Measurements from ENCODE around the gene KIAA0319L. TPM values are rescaled to one million over a fixed set of nuclear protein-coding genes. Genes with fewer than 3 reads are reported as not detected.

The KIAA0319L gene
- total and polyA plus RNA-seq, 2 donors (not counting 3 experiments of a cell fraction or from before 2014, with no cell fraction given): 31.4 to 43.4 TPM

GRCh38 chr1:35546614-35547013 is 10.6 kb downstream of the KIAA0319L start:
- dilution Hi-C loops (cut with MboI; ENCODE audit: extremely low pct_ligation_motif_present, low sequenced_read_pairs): no loop called here
- intact Hi-C loops (cut with micrococcal nuclease): no loop called here
- no peak overlapping the region for H3K27ac ChIP-seq (ENCODE audit: insufficient read depth, low read depth, low read length)
- peaks cover 2% of the 10 kb centered on the region for H4K20me1 ChIP-seq (replicated peaks; ENCODE audit: control insufficient read depth, extremely low read depth, insufficient read depth, low read length)
- no peak overlapping the region for H3K4me2 ChIP-seq (ENCODE audit: insufficient read depth, low read length)
- no peak overlapping the region for H3K4me3 ChIP-seq (replicated peaks in 1 of 3; ENCODE audit: insufficient read depth in 1 of 3, low read depth in 1 of 3, low read length in 3 of 3)
- no peaks in the 10 kb centered on the region for H3K9me1 ChIP-seq (replicated peaks; ENCODE audit: control insufficient read depth, extremely low read depth, insufficient read depth, low read length)
- FAIRE-seq (no peak), DNase-seq (ENCODE audit: low read depth, low spot score) (no peak)
- H3K4me1 ChIP-seq (ENCODE audit: control insufficient read depth, extremely low read depth, insufficient read depth, low read length): no peaks in the 10 kb centered on the region
- no peak overlapping the region for H3K9ac ChIP-seq (replicated peaks; ENCODE audit: extremely low read depth, insufficient read depth, low read length)
- H3K27me3 ChIP-seq (ENCODE audit: control insufficient read depth in 2 of 2, insufficient read depth in 2 of 2, low read length in 2 of 2): no peaks in the 10 kb centered on the region
- CTCF ChIA-PET: interaction anchor here (1.4 kb wide), 1 partner anchor 9 kb away, joined by 3 read pairs; no protein-coding TSS in a partner anchor
- no peaks in the 10 kb centered on the region for H3K79me2 ChIP-seq (ENCODE audit: control insufficient read depth, insufficient read depth, low read length)
- H3K9me3 ChIP-seq (replicated peaks; ENCODE audit: control insufficient read depth, insufficient read depth, low read length): no peaks in the 10 kb centered on the region
- BruUV-seq (replicated peaks): no TSS peak
- no peak for TF ChIP-seq POLR2A (IDR thresholded peaks at IDR 0.05; ENCODE audit: low read depth, low read length)
- TF ChIP-seq GATA2 (IDR thresholded peaks at IDR 0.05; ENCODE audit: insufficient read depth, insufficient read length, low read depth, low read length): no peak
- no peak for TF ChIP-seq EZH2 (IDR thresholded peaks at IDR 0.05; ENCODE audit: borderline replicate concordance, low read depth, low read length, severe bottlenecking)
- no peak overlapping the region for H2AFZ ChIP-seq (ENCODE audit: low read depth, low read length)
- POLR2A ChIA-PET: no interaction called here
- H3K36me3 ChIP-seq (ENCODE audit: control insufficient read depth in 2 of 2, extremely low read depth in 1 of 2, insufficient read depth in 2 of 2, low read length in 2 of 2): no peaks in the 10 kb centered on the region

- H3K9me1 ChIP-seq (replicated peaks; ENCODE audit: control insufficient read depth, extremely low read depth, insufficient read depth, low read length): no peaks in the 10 kb centered on the region
- H3K4me3 ChIP-seq (replicated peaks in 1 of 3; ENCODE audit: insufficient read depth in 1 of 3, low read depth in 1 of 3, low read length in 3 of 3): no peak overlapping the region
- intact Hi-C loops (cut with micrococcal nuclease): no loop called here
- no peaks in the 10 kb centered on the region for H3K36me3 ChIP-seq (ENCODE audit: control insufficient read depth in 2 of 2, extremely low read depth in 1 of 2, insufficient read depth in 2 of 2, low read length in 2 of 2)
- FAIRE-seq (no peak), DNase-seq (ENCODE audit: low read depth, low spot score) (no peak)
- no peaks in the 10 kb centered on the region for H3K79me2 ChIP-seq (ENCODE audit: control insufficient read depth, insufficient read depth, low read length)
- CTCF ChIA-PET: interaction anchor here (1.6 to 2.4 kb wide), 2 partner anchors 91 to 94 kb away, joined by 3 to 10 read pairs; no protein-coding TSS in a partner anchor
- no peak for TF ChIP-seq FOS (IDR thresholded peaks at IDR 0.05; ENCODE audit: borderline replicate concordance, insufficient read depth, low read length)
- no peak for TF ChIP-seq GATA2 (IDR thresholded peaks at IDR 0.05; ENCODE audit: insufficient read depth, insufficient read length, low read depth, low read length)
- TF ChIP-seq, protein P1, sequence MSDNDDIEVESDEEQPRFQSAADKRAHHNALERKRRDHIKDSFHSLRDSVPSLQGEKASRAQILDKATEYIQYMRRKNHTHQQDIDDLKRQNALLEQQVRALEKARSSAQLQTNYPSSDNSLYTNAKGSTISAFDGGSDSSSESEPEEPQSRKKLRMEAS (IDR thresholded peaks at IDR 0.05; ENCODE audit: insufficient read depth, insufficient read length): no peak
- no peak for TF ChIP-seq POLR2A (IDR thresholded peaks at IDR 0.05; ENCODE audit: low read depth, low read length)
- TF ChIP-seq, protein P2, sequence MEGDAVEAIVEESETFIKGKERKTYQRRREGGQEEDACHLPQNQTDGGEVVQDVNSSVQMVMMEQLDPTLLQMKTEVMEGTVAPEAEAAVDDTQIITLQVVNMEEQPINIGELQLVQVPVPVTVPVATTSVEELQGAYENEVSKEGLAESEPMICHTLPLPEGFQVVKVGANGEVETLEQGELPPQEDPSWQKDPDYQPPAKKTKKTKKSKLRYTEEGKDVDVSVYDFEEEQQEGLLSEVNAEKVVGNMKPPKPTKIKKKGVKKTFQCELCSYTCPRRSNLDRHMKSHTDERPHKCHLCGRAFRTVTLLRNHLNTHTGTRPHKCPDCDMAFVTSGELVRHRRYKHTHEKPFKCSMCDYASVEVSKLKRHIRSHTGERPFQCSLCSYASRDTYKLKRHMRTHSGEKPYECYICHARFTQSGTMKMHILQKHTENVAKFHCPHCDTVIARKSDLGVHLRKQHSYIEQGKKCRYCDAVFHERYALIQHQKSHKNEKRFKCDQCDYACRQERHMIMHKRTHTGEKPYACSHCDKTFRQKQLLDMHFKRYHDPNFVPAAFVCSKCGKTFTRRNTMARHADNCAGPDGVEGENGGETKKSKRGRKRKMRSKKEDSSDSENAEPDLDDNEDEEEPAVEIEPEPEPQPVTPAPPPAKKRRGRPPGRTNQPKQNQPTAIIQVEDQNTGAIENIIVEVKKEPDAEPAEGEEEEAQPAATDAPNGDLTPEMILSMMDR (IDR thresholded peaks at IDR 0.05; ENCODE audit: extremely low read depth in 1 of 2, insufficient read depth in 1 of 2, low read depth in 1 of 2, low read length in 2 of 2): no peak
- TF ChIP-seq EZH2 (IDR thresholded peaks at IDR 0.05; ENCODE audit: borderline replicate concordance, low read depth, low read length, severe bottlenecking): no peak
- TF ChIP-seq MYC (IDR thresholded peaks at IDR 0.05; ENCODE audit: low read depth, low read length): no peak
- TF ChIP-seq JUN (IDR thresholded peaks at IDR 0.05; ENCODE audit: borderline replicate concordance, insufficient read depth, insufficient read length, low read depth): no peak
- no peak for TF ChIP-seq POLR2AphosphoS5 (IDR thresholded peaks at IDR 0.05; ENCODE audit: insufficient read depth, low read depth, low read length)
- POLR2A ChIA-PET: no interaction called here
- no peaks in the 10 kb centered on the region for H3K9me3 ChIP-seq (replicated peaks; ENCODE audit: control insufficient read depth, insufficient read depth, low read length)
- H3K9ac ChIP-seq (replicated peaks; ENCODE audit: extremely low read depth, insufficient read depth, low read length): no peak overlapping the region
- no peaks in the 10 kb centered on the region for H3K27me3 ChIP-seq (ENCODE audit: control insufficient read depth in 2 of 2, insufficient read depth in 2 of 2, low read length in 2 of 2)
- H3K27ac ChIP-seq (ENCODE audit: insufficient read depth, low read depth, low read length): no peak overlapping the region
- peaks cover 2% of the 10 kb centered on the region for H4K20me1 ChIP-seq (replicated peaks; ENCODE audit: control insufficient read depth, extremely low read depth, insufficient read depth, low read length)
- H3K4me1 ChIP-seq (ENCODE audit: control insufficient read depth, extremely low read depth, insufficient read depth, low read length): no peaks in the 10 kb centered on the region
- no peak overlapping the region for H2AFZ ChIP-seq (ENCODE audit: low read depth, low read length)
- H3K4me2 ChIP-seq (ENCODE audit: insufficient read depth, low read length): no peak overlapping the region
- dilution Hi-C loops (cut with MboI; ENCODE audit: extremely low pct_ligation_motif_present, low sequenced_read_pairs): no loop called here
- BruUV-seq (replicated peaks): no TSS peak
Measured at GRCh38 chr1:35544976-35545375, 12.2 kb downstream of the KIAA0319L start.
